PFSK-1 (cell line): Measurements from ENCODE around the gene SSH2.

Experiments used
- FOXP2 ChIP-seq: optimal IDR thresholded peaks from 2 replicates; pipeline ENCODE3; 2011; ENCODE audit warnings: borderline replicate concordance, control low read depth, inconsistent platforms; ENCODE audit not compliant: insufficient read depth; ENCODE audit errors: extremely low read length, extremely low read depth
- POLR2AphosphoS5 ChIP-seq: IDR thresholded peaks from 2 replicates; pipeline ENCODE4 v1.6.1; 2012; ENCODE audit warnings: low read depth, mild to moderate bottlenecking, control low read depth, low read length, moderate library complexity
- SIN3A ChIP-seq: IDR thresholded peaks from 2 replicates; pipeline ENCODE4 v1.6.1; 2012; ENCODE audit warnings: mild to moderate bottlenecking, low read length, moderate library complexity, borderline replicate concordance; ENCODE audit not compliant: insufficient read depth
- TAF1 ChIP-seq: IDR thresholded peaks from 2 replicates; pipeline ENCODE4 v1.6.1; 2012; ENCODE audit warnings: low read length, control low read depth, borderline replicate concordance; ENCODE audit not compliant: insufficient read depth
- TF ChIP-seq, protein P1 (sequence below), 2 experiments: IDR thresholded peaks; 2 replicates each; pipeline versions ENCODE4 v1.6.1 to v1.8.0; 2011 to 2012; ENCODE audit warnings: low read depth in 2 of 2, low read length in 2 of 2, control low read depth in 1 of 2, inconsistent platforms in 1 of 2, mild to moderate bottlenecking in 1 of 2, moderate library complexity in 1 of 2; ENCODE audit not compliant: insufficient read depth in 1 of 2

Gene SSH2

GRCh38 chr17:29596811-29597210, 333.2 kb downstream of the SSH2 start:
- TF ChIP-seq TAF1 (no peak), POLR2AphosphoS5 (no peak), SIN3A (no peak), FOXP2 (no peak)
- TF ChIP-seq, protein P1, sequence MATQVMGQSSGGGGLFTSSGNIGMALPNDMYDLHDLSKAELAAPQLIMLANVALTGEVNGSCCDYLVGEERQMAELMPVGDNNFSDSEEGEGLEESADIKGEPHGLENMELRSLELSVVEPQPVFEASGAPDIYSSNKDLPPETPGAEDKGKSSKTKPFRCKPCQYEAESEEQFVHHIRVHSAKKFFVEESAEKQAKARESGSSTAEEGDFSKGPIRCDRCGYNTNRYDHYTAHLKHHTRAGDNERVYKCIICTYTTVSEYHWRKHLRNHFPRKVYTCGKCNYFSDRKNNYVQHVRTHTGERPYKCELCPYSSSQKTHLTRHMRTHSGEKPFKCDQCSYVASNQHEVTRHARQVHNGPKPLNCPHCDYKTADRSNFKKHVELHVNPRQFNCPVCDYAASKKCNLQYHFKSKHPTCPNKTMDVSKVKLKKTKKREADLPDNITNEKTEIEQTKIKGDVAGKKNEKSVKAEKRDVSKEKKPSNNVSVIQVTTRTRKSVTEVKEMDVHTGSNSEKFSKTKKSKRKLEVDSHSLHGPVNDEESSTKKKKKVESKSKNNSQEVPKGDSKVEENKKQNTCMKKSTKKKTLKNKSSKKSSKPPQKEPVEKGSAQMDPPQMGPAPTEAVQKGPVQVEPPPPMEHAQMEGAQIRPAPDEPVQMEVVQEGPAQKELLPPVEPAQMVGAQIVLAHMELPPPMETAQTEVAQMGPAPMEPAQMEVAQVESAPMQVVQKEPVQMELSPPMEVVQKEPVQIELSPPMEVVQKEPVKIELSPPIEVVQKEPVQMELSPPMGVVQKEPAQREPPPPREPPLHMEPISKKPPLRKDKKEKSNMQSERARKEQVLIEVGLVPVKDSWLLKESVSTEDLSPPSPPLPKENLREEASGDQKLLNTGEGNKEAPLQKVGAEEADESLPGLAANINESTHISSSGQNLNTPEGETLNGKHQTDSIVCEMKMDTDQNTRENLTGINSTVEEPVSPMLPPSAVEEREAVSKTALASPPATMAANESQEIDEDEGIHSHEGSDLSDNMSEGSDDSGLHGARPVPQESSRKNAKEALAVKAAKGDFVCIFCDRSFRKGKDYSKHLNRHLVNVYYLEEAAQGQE (IDR thresholded peaks at IDR 0.05; ENCODE audit: insufficient read depth in 1 of 2, low read depth in 2 of 2, low read length in 2 of 2), result no peak

DNA sequence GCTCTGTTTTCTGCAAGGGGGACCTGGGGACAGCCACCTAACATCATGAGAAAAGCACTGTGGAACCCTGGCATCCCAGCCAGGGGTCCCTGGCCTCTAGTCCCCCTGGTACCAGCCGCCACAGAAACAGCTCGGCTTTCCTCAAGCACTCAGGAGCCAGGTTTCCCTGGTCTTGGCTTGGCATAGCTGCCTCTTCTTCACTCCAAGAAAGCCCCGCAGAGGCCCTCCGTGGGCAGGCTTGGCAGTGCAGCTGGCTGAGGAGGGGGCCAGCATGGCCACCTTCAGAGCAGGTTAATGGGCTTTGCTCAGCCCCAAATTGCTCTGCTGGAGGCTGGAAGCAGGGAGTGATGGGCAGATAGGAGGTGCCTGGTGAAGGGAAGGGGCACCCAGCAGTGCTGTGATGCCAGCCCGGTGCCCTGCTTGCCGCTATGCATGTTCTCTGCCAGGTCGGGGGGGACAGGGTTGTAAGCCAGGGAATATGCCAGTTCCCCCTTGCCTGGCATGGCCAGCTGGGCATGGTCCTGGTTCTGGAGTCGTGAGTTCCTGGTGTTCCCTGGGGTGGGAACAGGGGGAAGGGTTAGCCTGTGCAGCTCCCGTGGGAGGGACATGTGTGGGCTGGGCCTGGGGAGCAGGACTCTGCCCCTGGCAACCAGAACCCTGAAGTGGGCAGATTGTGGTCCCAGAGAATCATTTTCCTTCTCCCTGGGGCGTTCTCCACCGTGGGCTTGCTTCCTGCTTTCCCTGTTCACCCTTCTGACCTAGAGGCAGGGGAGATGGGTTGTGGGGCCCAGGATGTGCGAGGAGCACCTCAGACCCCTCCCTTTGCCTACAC, 333.9 kb downstream of the SSH2 start:
- TF ChIP-seq FOXP2 (no peak), TAF1 (no peak), POLR2AphosphoS5 (no peak), SIN3A (no peak)
- TF ChIP-seq, protein P1 (IDR thresholded peaks at IDR 0.05; ENCODE audit: insufficient read depth in 1 of 2, low read depth in 2 of 2, low read length in 2 of 2), result no peak

GRCh38 chr17:29595107-29595942, 334.7 kb downstream of the SSH2 start:
- no peak for TF ChIP-seq FOXP2
- no peak for TF ChIP-seq POLR2AphosphoS5
- no peak for TF ChIP-seq SIN3A
- TF ChIP-seq, protein P1 (IDR thresholded peaks at IDR 0.05; ENCODE audit: insufficient read depth in 1 of 2, low read depth in 2 of 2, low read length in 2 of 2), result no peak
- TF ChIP-seq TAF1, result no peak

GRCh38 chr17:29594519-29595090, 335.4 kb downstream of the SSH2 start:
- TF ChIP-seq FOXP2 (no peak), POLR2AphosphoS5 (no peak), TAF1 (no peak), SIN3A (no peak)
- TF ChIP-seq, protein P1 (IDR thresholded peaks at IDR 0.05; ENCODE audit: insufficient read depth in 1 of 2, low read depth in 2 of 2, low read length in 2 of 2), result no peak
